Ascending aorta (tissue), 2 donors: ENCODE measurements around the gene SHCBP1L. TPM values are rescaled to one million over a fixed set of nuclear protein-coding genes. Genes with fewer than 3 reads are reported as not detected.

Experiments
- DNase-seq, 2 donors: peaks; one replicate each; pipeline ENCODE4 v3.0.0-alpha.2; 2019; ENCODE audit warnings: low spot score in 2 of 2
- H3K27ac ChIP-seq, 2 donors: fragments of 200-600 bp; sonication (generic); one replicate each; pipeline ENCODE4 v1.5.1; 2016 to 2017; ENCODE audit warnings: mild to moderate bottlenecking in 1 of 2
- H3K27me3 ChIP-seq: fragments of 200-600 bp; sonication (generic); one replicate; pipeline ENCODE4 v1.5.1; 2017
- H3K36me3 ChIP-seq, 2 donors: fragments of 200-600 bp; sonication (generic); one replicate each; pipeline ENCODE4 v1.5.1; 2016
- H3K4me1 ChIP-seq, 2 donors: fragments of 200-600 bp; sonication (generic); one replicate each; pipeline ENCODE4 v1.5.1; 2016 to 2017; ENCODE audit warnings: mild to moderate bottlenecking in 1 of 2
- H3K4me3 ChIP-seq, 2 donors: fragments of 200-600 bp; sonication (generic); one replicate each; pipeline ENCODE4 v1.5.1; 2016 to 2017; ENCODE audit warnings: mild to moderate bottlenecking in 1 of 2
- H3K9me3 ChIP-seq, 2 donors: fragments of 200-600 bp; sonication (generic); one replicate each; pipeline ENCODE4 v1.5.1; 2016
- CTCF ChIP-seq, 3 experiments: fragments of 200-600 bp in 2 of 3; fragments of 450-650 bp in 1 of 3; sonication (generic) in 2 of 3; IDR thresholded peaks; one replicate each; pipeline ENCODE4 v1.5.1; 2016 to 2019; ENCODE audit warnings: antibody characterized with exemption in 3 of 3, mild to moderate bottlenecking in 1 of 3, moderate library complexity in 1 of 3
- intact Hi-C: fragments of 100-400 bp; cut with DNase I; formaldehyde crosslinking; loops from one replicate; pipeline ENCODE4 v1.15.1; 2023
- total RNA-seq: library from RNA; depleted of rRNA; stranded (reverse); fragments of >200 nt; gene quantifications from one replicate; pipeline ENCODE4 v1.1.0, GENCODE V29; 2016

SHCBP1L gene
- total RNA-seq, 1 donor from 2014 or later, result not detected

DNA sequence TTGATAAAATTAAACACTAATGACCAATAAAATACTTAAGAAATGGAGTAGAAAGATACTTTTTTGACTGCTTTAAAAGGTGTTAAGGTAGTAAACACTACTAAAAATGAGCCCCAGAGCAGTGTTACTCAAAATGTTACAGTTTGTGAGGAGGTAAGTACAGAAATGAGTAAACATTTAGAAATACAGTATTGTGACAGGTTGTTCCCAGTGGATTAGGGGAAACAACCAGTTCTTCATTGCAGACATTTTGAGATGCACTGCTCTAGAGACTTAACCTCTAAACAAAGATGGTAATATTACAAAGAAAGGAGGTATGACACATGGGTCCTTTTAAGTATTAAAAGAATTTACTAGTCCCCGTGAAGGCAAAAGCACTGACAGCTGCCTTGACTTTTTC is 101.1 kb downstream of the SHCBP1L start:
- no peak for TF ChIP-seq CTCF (IDR thresholded peaks at IDR 0.05)
- H3K4me3 ChIP-seq, result no peak overlapping the region
- H3K9me3 ChIP-seq, result no peaks in the 10 kb centered on the region
- peaks cover 0 to 6% of the 10 kb centered on the region in 2 donors for H3K4me1 ChIP-seq
- no peak overlapping the region for H3K27ac ChIP-seq
- H3K27me3 ChIP-seq, result no peaks in the 10 kb centered on the region
- H3K36me3 ChIP-seq, result peaks cover 70 to 90% of the 10 kb centered on the region in 2 donors
- intact Hi-C loops, result no loop called here
- DNase-seq, result no peak

- H3K36me3 ChIP-seq, result peaks cover 64 to 75% of the 10 kb centered on the region in 2 donors
- TF ChIP-seq CTCF (IDR thresholded peaks at IDR 0.05), result no peak
- H3K27ac ChIP-seq, result no peak overlapping the region
- no peaks in the 10 kb centered on the region for H3K4me1 ChIP-seq
- H3K9me3 ChIP-seq, result no peaks in the 10 kb centered on the region
- H3K27me3 ChIP-seq, result no peaks in the 10 kb centered on the region
- intact Hi-C loops, result no loop called here
- DNase-seq, result no peak
- no peak overlapping the region for H3K4me3 ChIP-seq
These were observed 102.6 kb downstream of the SHCBP1L start for GRCh38 chr1:182850319-182850718.

Other genes with a start within 250 kb of the SHCBP1L start
- gene NPL, start 163.4 kb downstream of the SHCBP1L start, total RNA-seq, result 2.1 TPM
- 52.8 TPM for gene DHX9, start 113.8 kb downstream of the SHCBP1L start, total RNA-seq
- 166 TPM for gene LAMC1, start 70.3 kb upstream of the SHCBP1L start, total RNA-seq
- 1.1 TPM for gene LAMC2, start 233.1 kb upstream of the SHCBP1L start, total RNA-seq